GM18498 (cell line): ENCODE results near the gene GRIP1.
"Not testable (repeated sequence)": the region's sequence is repeated elsewhere in the genome, so short reads cannot be mapped to it uniquely, and the experiment has no call there.

Experiments
- ATAC-seq: cut with Tn5 transposase; IDR thresholded peaks from one replicate; pipeline ENCODE4 v1.9.1; 2021; ENCODE audit warnings: mild to moderate bottlenecking, moderate library complexity; ENCODE audit not compliant: unreplicated experiment

GRIP1 gene

DNA sequence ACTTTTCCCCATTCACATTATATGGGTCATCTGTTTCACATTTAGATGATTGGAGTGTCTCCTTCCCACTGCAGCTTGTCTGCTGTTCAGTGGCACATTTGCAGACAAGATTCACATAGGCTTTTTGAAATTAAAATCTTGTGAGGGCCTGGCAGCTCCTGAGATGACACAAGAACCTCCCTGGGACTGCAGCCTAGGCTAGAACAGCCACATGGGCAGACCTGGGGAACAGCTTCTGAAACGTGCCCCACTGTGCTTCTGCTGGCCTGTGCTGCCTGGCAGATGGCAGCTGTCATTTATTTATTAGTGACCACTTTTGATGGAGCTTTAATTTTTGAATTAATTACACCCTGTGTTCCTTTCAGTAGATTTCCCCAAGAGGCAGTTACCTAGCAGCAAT, 137.4 kb downstream of the GRIP1 start:
- no peak for ATAC-seq

DNA sequence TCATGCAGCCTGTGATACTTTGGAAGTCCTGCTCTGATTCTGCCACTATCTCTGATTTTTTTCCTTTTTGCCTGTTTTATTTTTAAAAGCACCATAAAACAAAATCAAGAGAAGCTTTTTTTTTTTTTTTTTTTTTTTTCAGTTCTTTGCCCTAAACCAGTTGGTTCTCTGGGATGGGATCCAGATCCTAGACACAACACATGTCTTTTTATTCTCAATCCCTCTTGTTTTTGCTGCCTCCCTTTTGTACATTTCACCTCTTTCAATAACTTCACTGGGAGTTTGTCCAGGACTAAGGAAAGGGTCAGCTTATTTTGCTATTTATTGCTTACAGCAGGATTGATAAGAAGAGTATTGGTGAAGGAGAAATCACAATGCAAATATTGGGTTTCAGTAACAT, 139.4 kb downstream of the GRIP1 start:
- ATAC-seq = no peak

DNA sequence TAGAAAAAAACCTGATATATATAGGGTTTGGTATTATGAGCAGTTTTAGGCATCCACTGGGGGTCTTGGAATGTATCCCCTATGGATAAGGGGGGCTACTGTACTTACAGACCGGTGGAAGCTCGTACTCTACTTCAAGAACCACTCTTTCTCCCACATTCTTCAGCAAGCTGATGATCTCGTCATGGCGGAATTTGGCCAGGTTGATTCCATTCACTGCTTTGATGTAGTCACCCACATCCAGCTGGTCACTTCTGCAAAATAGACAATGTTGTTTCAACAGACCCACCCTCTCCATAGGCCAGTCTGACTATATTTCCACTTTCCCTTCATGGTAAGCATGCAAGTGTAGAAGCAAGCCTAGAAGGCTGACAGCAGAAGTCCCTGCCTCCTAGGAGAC, 139.9 kb downstream of the GRIP1 start:
- ATAC-seq = no peak

DNA sequence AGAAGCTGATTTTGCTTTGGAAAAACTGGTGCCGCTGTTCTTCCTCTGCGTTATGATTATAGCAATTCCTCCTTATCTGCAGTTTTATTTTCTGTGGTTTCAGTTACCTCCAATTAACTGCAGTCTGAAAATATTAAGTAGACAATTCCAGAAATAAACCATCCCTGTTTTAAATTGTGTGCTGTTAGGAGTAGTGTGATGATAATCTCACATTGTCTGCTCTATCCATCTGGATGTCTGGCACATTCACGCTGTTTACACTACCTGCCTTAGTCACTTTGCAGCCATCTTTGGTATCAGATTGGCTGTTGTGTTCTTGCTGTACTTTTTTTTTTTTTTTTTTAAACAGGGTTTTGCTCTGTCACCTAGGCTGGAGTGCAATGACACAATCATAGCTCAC, 141.0 kb downstream of the GRIP1 start:
- ATAC-seq = no peak

DNA sequence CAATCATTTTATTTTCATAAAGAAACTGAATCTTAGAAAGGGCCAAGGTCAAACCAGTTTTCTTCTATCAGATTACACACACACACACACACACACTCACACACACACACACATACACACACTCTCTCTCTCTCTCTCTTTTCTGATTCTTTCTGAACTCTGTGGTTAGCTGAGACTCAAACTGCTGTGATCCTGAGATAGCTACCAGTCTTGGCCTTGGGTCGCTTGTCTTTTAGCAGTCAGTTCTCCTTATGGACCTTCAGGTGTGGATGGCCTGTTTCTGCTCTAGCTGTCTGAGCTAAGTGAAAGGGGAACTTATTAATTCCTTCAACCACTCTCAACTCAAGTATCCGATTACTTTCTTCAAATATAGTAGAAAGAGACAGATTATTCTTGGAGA, 145.1 kb downstream of the GRIP1 start:
- no peak for ATAC-seq

DNA sequence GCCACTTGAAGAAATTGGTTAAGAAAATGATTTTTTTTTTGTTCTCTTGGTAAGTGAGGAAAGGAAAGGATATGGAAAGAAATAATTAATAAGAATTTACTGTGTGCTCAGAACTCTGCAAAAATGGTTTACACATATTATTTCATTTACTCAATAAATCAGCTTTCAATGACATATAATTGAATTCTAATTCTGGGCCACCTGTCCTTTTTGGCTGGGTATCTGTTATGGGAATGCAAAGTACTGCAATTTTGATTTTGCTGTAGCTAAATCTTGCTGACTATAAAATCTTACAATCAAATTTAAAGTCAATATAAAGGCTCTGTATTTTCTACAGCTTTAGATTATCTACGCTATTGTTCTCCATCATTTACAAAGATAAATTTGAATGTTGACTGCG, 147.1 kb downstream of the GRIP1 start:
- ATAC-seq = no peak

DNA sequence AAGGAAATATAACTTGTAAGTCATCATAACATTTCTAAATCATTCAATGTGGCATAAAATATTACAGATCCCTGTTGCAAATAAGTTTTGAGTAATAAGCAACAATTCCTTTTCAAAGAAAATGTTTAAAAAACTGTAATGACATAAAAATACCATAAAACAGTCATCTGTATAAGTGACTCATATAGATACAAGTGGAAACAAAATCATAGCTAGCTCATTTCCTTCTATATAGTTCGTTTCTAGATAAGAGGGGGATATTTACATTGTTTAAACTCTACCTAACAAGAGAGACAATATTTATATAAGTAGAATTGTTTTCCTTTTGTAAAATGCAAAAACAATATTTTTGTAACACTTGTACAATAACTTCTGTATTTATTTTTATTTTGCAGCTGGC, 148.9 kb downstream of the GRIP1 start:
- ATAC-seq = no peak

DNA sequence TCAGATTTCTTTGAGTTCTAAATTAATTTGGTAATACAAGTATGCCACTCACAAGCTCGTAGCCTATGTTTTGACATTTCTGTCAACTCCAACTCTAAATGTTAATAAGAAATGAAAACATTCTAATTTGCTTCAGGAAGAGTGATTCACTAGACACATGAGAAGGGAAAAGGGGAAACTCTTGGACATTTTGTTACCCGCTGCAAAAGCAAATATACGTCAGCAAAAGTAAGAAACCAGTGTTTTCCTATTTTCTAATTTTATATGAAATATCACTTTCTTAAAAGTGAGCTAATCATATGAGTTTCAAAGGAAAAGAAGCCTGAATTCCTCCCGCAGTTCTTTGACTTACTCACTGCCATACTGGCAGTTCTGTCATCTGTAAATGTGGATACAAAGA, 162.3 kb downstream of the GRIP1 start:
- ATAC-seq = no peak

DNA sequence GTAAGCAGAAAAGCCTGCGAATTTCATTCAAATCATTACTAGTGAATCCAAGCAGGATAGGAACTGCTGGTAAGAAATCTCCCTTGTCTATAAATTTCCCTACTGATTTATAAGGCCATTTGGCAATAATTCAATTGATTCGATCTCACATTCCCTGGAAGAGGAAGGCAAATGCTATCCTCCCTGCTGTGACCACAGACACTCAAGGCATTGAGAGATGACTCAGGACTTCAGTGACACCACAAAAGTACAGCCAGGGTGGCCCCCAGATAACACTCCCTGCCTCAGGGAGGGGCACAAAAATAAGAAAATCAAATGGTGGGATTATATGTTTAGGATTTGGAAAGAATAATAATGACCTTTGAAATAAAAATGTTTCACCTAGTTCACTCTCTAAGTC, 162.7 kb downstream of the GRIP1 start:
- no peak for ATAC-seq

DNA sequence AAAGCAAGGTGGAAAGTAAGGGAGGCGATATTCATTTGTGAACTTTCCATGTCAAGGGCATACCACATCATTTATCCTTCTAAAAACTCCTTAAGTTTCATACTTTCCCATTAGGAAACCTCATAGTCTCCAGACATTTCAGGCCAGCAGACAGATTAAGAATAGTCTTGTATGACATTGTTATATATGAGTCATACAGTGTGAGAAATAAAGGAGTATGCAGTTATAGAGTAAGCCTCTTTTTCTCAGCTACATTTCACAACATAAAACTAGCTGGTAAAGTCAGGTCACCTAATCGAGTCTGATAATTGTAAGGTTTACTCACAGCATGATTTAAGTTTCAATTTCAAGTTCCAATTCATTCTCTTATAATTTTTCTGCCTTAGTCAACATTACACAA, 164.3 kb downstream of the GRIP1 start:
- no peak for ATAC-seq

DNA sequence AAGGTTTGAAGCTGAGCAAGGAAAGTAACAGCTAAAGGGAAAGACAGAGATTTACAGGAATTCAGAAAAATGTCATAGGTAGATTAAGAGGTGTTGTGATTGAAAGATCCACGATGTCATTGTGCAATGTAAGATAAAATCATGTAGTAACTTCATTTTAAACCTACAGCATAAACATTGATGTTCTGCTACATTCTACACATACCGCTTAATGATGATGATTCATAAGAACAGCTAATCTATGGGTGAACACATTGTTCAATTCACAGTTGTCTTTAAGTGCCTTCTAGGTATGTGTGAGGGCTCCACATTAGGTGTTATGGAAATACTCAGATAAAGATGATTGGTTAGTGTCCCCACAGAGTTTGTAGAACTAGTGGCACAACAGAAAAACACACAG, 170.9 kb downstream of the GRIP1 start:
- ATAC-seq = no peak

DNA sequence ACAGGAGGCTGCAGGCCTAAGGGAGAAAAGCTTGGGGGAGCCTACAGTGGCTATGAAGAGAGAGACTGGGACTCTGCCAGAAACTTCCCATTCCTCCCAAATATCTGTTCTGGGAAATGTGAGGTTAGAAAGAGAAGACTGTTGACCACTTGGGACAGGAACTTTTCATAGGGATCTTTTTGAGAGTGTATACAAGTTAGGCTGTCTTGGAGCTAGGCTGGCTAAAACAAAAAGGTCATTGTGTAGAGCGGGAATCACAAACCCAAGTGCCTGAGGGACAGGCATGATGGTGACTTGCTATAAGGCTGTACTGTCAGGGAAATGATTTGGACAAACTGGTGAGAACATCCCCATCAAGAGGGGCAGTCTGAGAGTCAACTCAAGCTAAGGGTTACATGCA, 175.1 kb downstream of the GRIP1 start:
- no peak for ATAC-seq

DNA sequence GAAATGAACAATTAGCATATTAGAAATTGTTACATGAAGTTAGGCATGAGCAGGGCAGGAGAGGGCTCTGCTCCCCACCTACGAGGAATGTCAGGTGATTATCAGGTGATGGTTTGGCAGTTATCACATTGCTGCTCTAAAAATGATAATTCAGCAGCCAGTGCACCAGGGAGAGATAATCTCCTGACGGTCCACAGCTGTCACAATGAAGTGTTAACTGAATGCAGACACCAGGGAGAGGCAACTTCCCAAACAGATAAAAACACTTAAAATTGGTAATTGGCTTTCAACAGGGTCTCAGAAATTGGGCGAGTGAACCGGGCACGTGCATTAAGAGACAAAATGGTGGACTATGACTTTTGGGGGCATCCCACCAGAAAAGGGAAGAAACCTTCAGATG, 176.0 kb downstream of the GRIP1 start:
- ATAC-seq = no peak

DNA sequence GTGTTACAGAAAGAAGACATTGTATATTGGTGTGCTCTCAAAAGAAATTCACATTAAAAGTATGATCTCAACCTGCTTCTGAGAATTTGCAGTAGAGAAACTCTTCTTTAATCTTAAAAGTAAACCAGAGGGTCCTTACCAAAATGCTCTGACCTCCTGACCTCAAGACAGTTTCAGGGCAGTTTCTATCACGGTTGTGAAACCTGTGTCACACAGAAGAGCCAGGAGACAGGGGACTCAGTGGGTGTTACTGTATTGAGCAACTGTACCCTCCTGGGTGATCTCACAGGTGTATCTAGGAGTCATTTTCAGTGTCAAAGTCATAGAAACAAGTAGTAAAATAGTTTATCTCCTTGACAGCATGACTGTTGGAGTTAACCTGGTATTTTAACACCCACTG, 178.0 kb downstream of the GRIP1 start:
- peak; percentile 90 for ATAC-seq

DNA sequence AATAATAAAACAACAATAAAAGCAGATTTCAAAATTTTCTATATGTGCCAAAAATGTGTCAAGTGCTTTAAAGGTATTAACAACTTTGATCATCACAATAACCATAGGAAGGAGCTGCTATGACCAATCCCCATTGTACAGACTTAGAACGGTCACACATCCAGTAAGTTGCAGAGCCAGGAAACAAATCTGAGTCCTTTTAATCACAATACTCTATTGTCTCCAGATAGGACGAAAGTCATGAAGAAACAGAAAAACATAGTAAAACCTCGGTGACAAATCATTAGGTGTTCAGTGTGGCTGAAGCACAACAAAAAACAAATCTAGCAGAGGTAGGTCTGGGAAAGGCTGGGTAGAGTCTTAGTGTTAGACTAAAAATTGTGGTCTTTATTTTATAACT, 178.8 kb downstream of the GRIP1 start:
- ATAC-seq = no peak

DNA sequence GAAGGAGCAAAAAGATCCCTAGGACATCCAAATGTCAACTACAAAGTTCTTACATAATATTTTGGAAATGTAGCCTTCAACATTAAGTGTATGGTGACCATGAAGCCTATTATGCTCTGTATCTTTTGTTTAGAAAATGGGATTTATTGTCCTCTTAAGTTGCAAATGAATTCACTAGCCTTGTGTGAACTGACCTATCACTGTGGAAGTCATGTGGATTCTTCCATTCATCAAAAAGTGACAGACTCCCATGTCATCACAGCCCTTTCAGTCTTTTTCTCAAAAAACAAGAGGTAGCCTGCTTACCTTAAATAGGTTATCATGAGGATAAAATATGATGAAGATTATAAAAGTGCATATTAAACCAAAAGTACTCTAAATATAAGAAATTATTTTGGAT, 179.9 kb downstream of the GRIP1 start:
- ATAC-seq = no peak

DNA sequence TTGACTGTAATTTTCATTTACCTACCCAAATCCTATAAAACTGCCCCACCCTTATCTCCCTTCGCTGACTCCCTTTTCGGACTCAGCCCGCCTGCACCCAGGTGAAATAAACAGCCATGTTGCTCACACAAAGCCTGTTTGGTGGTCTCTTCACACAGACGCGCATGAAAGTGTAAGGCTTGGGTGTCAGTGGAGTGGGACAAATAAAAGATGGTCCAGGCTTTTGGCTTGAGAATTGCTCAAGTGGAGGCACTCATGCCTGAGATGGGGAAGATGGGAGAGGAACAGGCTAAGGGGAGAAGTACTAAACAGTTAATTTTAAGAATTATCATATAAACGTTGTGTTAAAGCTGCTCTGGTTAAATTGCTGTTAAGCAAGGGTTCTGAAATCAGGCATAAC, 180.8 kb downstream of the GRIP1 start:
- not testable (repeated sequence) for ATAC-seq

DNA sequence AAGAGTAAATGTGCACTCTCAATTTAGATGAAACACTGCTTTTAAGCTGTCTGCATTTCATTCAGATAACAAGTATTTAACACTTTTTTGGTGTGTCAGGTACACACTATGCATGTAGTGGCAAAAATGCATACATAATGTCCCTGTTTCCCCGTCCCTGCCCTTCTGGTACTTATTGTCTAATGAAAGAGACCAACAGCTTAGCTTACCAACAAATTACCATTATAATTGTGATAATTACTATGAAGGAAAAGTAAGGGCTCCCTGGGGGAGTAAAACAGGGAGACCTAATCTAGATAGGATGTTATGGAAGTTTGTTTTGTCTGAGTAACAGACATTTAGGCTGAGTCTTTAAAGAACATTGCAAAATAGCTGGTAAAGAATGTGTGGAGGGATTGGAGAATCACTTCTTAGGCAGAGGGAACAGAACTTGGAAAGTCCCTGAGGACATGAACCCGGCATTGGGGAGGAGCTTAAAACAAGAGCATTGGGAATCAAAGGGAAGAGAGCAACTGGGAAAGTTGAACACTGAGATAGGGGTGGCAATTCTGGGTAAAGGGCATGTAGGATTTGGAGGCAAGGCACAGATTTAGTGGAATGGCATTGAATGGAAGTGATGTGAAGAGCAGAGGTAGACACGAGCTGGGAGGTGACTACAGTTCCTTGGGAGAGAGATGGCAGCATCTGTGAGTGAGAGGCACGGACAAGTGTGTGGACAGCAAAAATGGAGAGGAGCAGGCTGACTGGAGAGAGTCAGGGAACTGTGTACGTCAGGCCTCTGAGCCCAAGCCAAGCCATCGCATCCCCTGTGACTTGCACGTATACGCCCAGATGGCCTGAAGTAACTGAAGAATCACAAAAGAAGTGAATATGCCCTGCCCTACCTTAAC, 181.6 kb downstream of the GRIP1 start:
- no peak for ATAC-seq

DNA sequence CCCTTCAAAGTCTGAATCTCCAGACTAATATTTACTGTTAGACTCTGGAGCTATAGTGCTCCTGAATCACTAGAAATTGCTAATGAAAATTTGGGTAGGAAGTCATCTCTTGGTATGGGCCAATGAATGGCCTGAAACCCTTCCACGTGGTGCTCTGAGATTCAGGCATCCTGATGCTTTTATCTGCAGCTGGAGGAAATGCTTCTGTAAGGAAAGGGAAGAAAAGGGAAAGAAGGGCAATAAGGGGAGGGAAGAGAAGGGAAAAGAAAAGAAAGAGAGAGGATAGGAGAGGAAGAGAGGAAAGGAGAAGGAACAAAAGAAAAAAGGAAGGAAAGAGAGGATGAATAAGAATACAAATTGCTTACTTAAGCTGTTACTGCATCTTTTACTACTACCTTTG, 182.3 kb downstream of the GRIP1 start:
- no peak for ATAC-seq

DNA sequence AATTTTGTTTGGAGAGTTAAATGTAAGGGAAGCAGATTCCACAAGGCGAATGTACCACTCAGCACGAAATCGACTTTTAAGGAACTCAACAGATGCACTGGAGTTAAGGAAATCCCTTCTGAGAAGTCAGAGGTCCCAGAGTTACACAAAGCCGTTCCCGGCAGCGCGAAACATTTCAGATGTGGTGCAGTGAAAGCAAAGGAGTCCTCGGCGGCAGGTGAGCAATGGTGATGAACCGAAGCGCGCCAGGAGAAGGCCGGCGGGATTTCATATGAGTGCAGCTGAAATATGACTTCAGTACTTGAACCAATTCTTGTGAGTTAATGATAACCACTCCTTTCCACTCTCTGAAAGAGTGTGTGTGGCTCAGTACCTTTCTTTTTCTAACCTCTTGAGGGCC, 183.2 kb downstream of the GRIP1 start:
- no peak for ATAC-seq

DNA sequence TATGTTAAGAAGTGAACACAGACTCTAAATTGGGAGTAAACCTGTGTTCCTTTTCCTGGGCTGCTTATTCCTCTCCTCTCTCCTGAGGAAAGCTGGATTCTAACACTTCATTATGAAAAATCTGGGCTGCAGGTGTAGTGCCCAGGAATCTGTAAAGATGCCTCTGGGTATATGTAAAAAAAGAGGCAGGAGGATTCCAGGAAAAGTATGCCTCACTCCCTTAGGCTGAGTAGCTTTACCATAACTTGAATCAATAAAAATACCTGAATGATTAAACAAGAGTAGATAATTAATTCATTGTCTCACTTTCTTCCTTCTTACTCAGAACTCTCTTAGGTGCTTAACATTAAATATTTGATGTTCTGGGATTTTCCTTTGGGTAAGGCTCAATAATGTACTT, 185.1 kb downstream of the GRIP1 start:
- no peak for ATAC-seq

DNA sequence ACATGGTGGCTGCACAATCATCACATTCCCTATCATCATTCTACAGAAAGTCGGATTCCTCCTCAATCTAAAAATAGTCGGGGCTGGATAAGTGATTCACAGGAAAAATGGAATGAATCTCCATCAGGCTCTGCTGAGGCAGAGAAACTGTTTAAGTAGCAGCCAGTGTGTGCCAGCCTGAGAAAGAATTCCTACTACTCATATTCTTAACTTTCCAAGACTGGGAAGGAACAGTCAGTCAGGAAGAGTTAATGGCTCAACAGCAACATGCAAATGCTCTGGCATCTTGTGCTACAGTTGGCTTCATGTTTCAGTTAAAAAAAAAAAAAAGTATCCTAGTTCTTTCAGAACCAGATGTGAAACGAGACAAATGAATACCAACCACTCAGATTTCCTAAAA, 187.0 kb downstream of the GRIP1 start:
- ATAC-seq = no peak
